Trophoblast cell (in vitro differentiated cells and primary cell): ENCODE results near the gene DAB1.

Experiments
- DNase-seq, 2 donors: peaks; one replicate each; pipeline ENCODE4 v3.0.0-alpha.2; 2016
- H2AFZ ChIP-seq: 2 replicates; pipeline ENCODE4 v1.6.1; 2013; ENCODE audit warnings: low read length, moderate library complexity, mild to moderate bottlenecking; ENCODE audit not compliant: insufficient read depth, poor library complexity
- H2AK5ac ChIP-seq: 2 replicates; pipeline ENCODE4 v1.6.1; 2013; ENCODE audit warnings: mild to moderate bottlenecking, low read length
- H2BK120ac ChIP-seq: 2 replicates; pipeline ENCODE4 v1.6.1; 2013; ENCODE audit warnings: low read length, mild to moderate bottlenecking, moderate library complexity; ENCODE audit not compliant: insufficient read depth, poor library complexity
- H2BK12ac ChIP-seq: 2 replicates; pipeline ENCODE4 v1.6.1; 2013; ENCODE audit warnings: mild to moderate bottlenecking, low read length, moderate library complexity
- H2BK5ac ChIP-seq: 2 replicates; pipeline ENCODE4 v1.6.1; 2013; ENCODE audit warnings: low read length, low read depth, moderate library complexity, mild to moderate bottlenecking; ENCODE audit not compliant: poor library complexity
- H3K14ac ChIP-seq: 2 replicates; pipeline ENCODE4 v1.6.1; 2013; ENCODE audit warnings: mild to moderate bottlenecking, low read length
- H3K18ac ChIP-seq: 2 replicates; pipeline ENCODE4 v1.6.1; 2013; ENCODE audit warnings: mild to moderate bottlenecking, low read length
- H3K23ac ChIP-seq: 2 replicates; pipeline ENCODE4 v1.6.1; 2013; ENCODE audit warnings: low read length
- H3K27ac ChIP-seq: 2 replicates; pipeline ENCODE4 v1.5.1; 2013; ENCODE audit warnings: low read depth, mild to moderate bottlenecking, inconsistent platforms, low read length, moderate library complexity
- H3K27me3 ChIP-seq: 2 replicates; pipeline ENCODE4 v1.6.1; 2013; ENCODE audit warnings: inconsistent platforms, mild to moderate bottlenecking, low read length, moderate library complexity; ENCODE audit not compliant: insufficient read depth
- H3K36me3 ChIP-seq, 2 experiments: 1 replicate in 1 of 2; 2 replicates in 1 of 2; pipeline ENCODE4 v1.6.1; 2013; ENCODE audit warnings: low read length in 2 of 2, mild to moderate bottlenecking in 2 of 2, moderate library complexity in 1 of 2; ENCODE audit not compliant: insufficient read depth in 2 of 2, control insufficient read depth in 1 of 2
- H3K4ac ChIP-seq: 2 replicates; pipeline ENCODE4 v1.6.1; 2013; ENCODE audit warnings: low read depth, mild to moderate bottlenecking, low read length, moderate library complexity
- H3K4me1 ChIP-seq, 2 experiments: 1 replicate in 1 of 2; 2 replicates in 1 of 2; pipeline ENCODE4 v1.6.1; 2013; ENCODE audit warnings: low read length in 2 of 2, mild to moderate bottlenecking in 2 of 2, moderate library complexity in 1 of 2; ENCODE audit not compliant: insufficient read depth in 2 of 2, control insufficient read depth in 1 of 2
- H3K4me2 ChIP-seq: 2 replicates; pipeline ENCODE4 v1.6.1; 2013; ENCODE audit warnings: inconsistent platforms, mild to moderate bottlenecking, low read length, moderate library complexity
- H3K4me3 ChIP-seq: 2 replicates; pipeline ENCODE4 v1.5.1; 2013; ENCODE audit warnings: mild to moderate bottlenecking, low read depth, low read length, inconsistent platforms
- H3K79me1 ChIP-seq: one replicate; pipeline ENCODE4 v1.6.1; 2013; ENCODE audit warnings: low read length
- H3K79me2 ChIP-seq: 2 replicates; pipeline ENCODE4 v1.6.1; 2013; ENCODE audit warnings: low read length, mild to moderate bottlenecking; ENCODE audit not compliant: control insufficient read depth, insufficient read depth, poor library complexity
- H3K9ac ChIP-seq: 2 replicates; pipeline ENCODE4 v1.6.1; 2013; ENCODE audit warnings: mild to moderate bottlenecking, low read length
- H3K9me3 ChIP-seq: 2 replicates; pipeline ENCODE4 v1.6.1; 2013; ENCODE audit warnings: low read depth, mild to moderate bottlenecking, control low read depth, inconsistent platforms, low read length; ENCODE audit not compliant: insufficient read depth
- H4K12ac ChIP-seq: 2 replicates; pipeline ENCODE4 v1.6.1; 2013; ENCODE audit warnings: low read depth, mild to moderate bottlenecking, low read length, moderate library complexity
- H4K8ac ChIP-seq: 2 replicates; pipeline ENCODE4 v1.6.1; 2013; ENCODE audit warnings: low read depth, mild to moderate bottlenecking, low read length, moderate library complexity
- H4K91ac ChIP-seq: one replicate; pipeline ENCODE4 v1.6.1; 2013; ENCODE audit warnings: low read depth, mild to moderate bottlenecking, low read length, moderate library complexity
- WGBS: extraction: QIAGEN DNeasy Blood & Tissue Kit; methylation state at CpG from one replicate; pipeline ENCODE4 v1.1.7; 2013; ENCODE audit warnings: missing lambda C conversion rate; ENCODE audit not compliant: insufficient read length, insufficient coverage; ENCODE audit errors: extremely low coverage; 5-methylcytosine and 5-hydroxymethylcytosine counted together

The DAB1 gene

GRCh38 chr1:57202241-57202640, 221.6 kb downstream of the DAB1 start:
- DNase-seq: no peak
- Histone ChIP-seq H3K23ac (no peak overlapping the region), H3K4me3 (no peak overlapping the region), H3K36me3 (no peaks in the 10 kb centered on the region), H2BK120ac (no peak overlapping the region), H3K18ac (no peak overlapping the region), H3K4me1 (no peaks in the 10 kb centered on the region), H3K4ac (no peak overlapping the region), H3K4me2 (no peak overlapping the region), H3K14ac (no peak overlapping the region), H3K79me1 (no peaks in the 10 kb centered on the region), H4K12ac (no peak overlapping the region), H4K91ac (no peak overlapping the region), H3K79me2 (no peaks in the 10 kb centered on the region), H3K27ac (no peak overlapping the region), H2AFZ (no peak overlapping the region), H2BK5ac (no peak overlapping the region), H3K9ac (no peak overlapping the region), H2AK5ac (no peak overlapping the region), H2BK12ac (no peak overlapping the region), H3K27me3 (no peaks in the 10 kb centered on the region), H3K9me3 (no peaks in the 10 kb centered on the region), H4K8ac (no peak overlapping the region)
- no CpG with 5 or more reads among the region's 2 CpGs for WGBS

- Histone ChIP-seq H3K79me2 (no peaks in the 10 kb centered on the region), H3K4me1 (no peaks in the 10 kb centered on the region), H3K27me3 (no peaks in the 10 kb centered on the region), H3K79me1 (no peaks in the 10 kb centered on the region), H3K4me2 (no peak overlapping the region), H4K8ac (no peak overlapping the region), H4K12ac (no peak overlapping the region), H2BK120ac (no peak overlapping the region), H2AFZ (no peak overlapping the region), H2AK5ac (no peak overlapping the region), H3K4me3 (no peak overlapping the region), H3K4ac (no peak overlapping the region), H3K27ac (no peak overlapping the region), H2BK12ac (no peak overlapping the region), H4K91ac (no peak overlapping the region), H3K14ac (no peak overlapping the region), H3K9ac (no peak overlapping the region), H3K18ac (no peak overlapping the region), H3K36me3 (no peaks in the 10 kb centered on the region), H3K9me3 (no peaks in the 10 kb centered on the region), H2BK5ac (no peak overlapping the region), H3K23ac (no peak overlapping the region)
- WGBS: no CpG with 5 or more reads among the region's 2 CpGs
- DNase-seq: no peak
These were observed 224.9 kb downstream of the DAB1 start for GRCh38 chr1:57198912-57199311.

GRCh38 chr1:57195436-57195941, 228.4 kb downstream of the DAB1 start:
- Histone ChIP-seq H3K4me1 (no peaks in the 10 kb centered on the region), H3K36me3 (no peaks in the 10 kb centered on the region), H2AFZ (no peak overlapping the region), H3K4me2 (no peak overlapping the region), H3K4ac (no peak overlapping the region), H4K91ac (no peak overlapping the region), H2BK12ac (no peak overlapping the region), H4K12ac (no peak overlapping the region), H3K23ac (no peak overlapping the region), H2BK5ac (no peak overlapping the region), H3K27me3 (no peaks in the 10 kb centered on the region), H3K14ac (no peak overlapping the region), H2BK120ac (no peak overlapping the region), H3K4me3 (no peak overlapping the region), H3K9me3 (no peaks in the 10 kb centered on the region), H3K79me2 (no peaks in the 10 kb centered on the region), H3K79me1 (no peaks in the 10 kb centered on the region), H2AK5ac (no peak overlapping the region), H4K8ac (no peak overlapping the region), H3K9ac (no peak overlapping the region), H3K27ac (no peak overlapping the region), H3K18ac (no peak overlapping the region)
- DNase-seq: no peak
- no CpG with 5 or more reads among the region's 1 CpG for WGBS

GRCh38 chr1:57192222-57192621, 231.6 kb downstream of the DAB1 start:
- no peak overlapping the region for H3K27ac ChIP-seq
- no peak overlapping the region for H3K4ac ChIP-seq
- no peak overlapping the region for H3K18ac ChIP-seq
- no peak overlapping the region for H4K8ac ChIP-seq
- H3K9me3 ChIP-seq: no peaks in the 10 kb centered on the region
- H3K36me3 ChIP-seq: no peaks in the 10 kb centered on the region
- no peak overlapping the region for H3K14ac ChIP-seq
- H3K27me3 ChIP-seq: no peaks in the 10 kb centered on the region
- no CpG with 5 or more reads among the region's 2 CpGs for WGBS
- no peak overlapping the region for H3K4me3 ChIP-seq
- H3K79me2 ChIP-seq: no peaks in the 10 kb centered on the region
- no peaks in the 10 kb centered on the region for H3K79me1 ChIP-seq
- no peaks in the 10 kb centered on the region for H3K4me1 ChIP-seq
- H3K23ac ChIP-seq: no peak overlapping the region
- H2BK5ac ChIP-seq: no peak overlapping the region
- no peak overlapping the region for H2AK5ac ChIP-seq
- no peak overlapping the region for H3K9ac ChIP-seq
- no peak overlapping the region for H4K91ac ChIP-seq
- no peak overlapping the region for H3K4me2 ChIP-seq
- H4K12ac ChIP-seq: no peak overlapping the region
- H2AFZ ChIP-seq: no peak overlapping the region
- no peak overlapping the region for H2BK12ac ChIP-seq
- no peak for DNase-seq
- H2BK120ac ChIP-seq: no peak overlapping the region
